Stimulated activated CD8-positive, alpha-beta memory T cell treated with anti-CD3 and anti-CD28 coated beads, Interleukin-4, amount 100 ng/mL, for 24 hours (primary cell): ENCODE data around the gene FRY.

Experiments used
- DNase-seq: peaks from one replicate; pipeline ENCODE4 v3.0.0-alpha.2; 2020; ENCODE audit warnings: low read depth

The FRY gene

DNA sequence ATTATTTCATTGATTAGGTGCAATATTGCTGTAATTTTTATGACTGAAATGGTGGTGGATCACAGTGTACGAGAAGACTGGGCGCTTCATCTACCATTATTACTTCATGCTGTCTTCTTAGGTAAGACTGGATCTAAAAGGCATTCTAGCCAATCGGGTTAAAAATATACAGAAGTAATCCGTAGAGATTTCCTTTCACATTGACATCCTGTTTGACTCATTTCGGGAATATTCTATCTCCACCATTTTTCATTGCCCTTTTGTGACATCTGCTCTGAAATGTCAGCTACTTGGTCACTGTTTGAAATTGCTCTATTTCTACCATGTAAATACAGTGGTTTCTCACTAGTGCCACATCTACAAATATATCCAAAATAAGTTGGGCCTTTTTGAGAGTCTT, 193.3 kb downstream of the FRY start:
- no peak for DNase-seq

DNA sequence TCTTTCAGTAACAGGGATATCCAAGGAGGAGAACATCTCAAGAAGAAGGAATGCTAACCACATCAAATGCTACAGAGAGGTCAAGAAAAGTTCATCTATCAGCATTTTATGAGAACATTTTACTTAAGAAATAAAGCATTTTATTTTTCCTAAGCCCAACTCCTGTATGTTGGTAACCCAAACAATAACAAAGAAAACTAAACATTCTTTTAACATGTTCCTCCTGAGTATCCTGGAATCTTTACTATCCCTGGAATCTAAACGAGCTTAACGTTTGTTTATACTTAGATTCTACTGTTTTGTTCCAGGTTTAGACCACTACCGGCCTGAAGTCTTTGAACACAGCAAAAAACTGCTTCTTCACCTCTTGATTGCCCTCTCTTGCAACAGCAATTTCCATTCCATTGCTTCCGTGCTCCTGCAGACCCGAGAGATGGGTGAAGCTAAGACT, 193.9 kb downstream of the FRY start:
- DNase-seq, result no peak

DNA sequence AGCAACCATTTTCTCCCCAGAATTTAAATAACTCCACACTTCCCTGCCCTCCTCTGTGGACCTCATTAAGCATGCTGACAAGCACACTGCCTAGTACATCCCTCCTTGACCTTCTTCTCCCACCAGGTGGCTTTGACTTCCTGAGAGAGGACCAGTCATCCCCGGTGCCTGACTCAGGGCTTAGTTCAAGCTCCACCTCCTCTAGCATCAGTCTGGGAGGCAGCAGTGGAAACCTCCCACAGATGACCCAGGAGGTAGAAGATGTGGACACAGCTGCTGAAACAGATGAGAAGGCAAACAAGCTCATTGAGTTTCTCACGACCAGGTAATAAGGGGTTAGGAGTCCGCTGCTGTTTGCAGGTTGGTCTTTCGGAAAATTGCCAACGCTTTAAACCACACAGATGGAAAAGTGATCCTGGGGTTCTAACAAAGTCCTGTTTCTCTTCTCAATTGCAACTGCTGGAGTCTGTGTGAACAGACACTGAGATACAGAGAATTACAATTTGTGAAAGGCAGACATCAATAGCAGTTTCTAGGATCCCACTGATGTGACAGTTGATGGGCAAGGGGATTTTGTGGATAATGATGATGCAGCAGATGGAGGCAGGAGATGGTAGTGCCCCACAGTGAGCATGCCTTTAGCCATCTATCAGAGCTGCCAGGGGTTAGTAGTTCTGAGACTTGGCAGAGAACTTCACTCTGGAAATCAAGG, 196.9 kb downstream of the FRY start:
- DNase-seq, result no peak

DNA sequence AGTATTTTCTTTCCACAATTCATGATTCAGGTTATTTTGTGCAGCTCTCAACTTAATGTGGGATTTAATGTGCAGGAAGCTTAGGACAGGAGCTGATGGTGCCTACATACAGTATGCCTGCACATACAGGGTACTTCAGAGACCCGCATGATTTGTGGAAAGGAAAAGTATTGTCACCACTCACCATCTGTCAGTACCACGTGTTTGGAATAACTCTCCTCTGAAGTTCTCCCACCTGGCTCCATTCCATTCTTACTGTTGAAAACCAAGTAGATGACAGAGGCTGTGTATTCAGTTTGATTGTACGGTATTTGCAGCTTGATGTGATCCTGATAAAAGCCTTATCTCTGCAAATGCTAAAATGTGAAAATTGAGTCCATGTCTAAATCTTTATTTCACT, 197.9 kb downstream of the FRY start:
- no peak for DNase-seq

DNA sequence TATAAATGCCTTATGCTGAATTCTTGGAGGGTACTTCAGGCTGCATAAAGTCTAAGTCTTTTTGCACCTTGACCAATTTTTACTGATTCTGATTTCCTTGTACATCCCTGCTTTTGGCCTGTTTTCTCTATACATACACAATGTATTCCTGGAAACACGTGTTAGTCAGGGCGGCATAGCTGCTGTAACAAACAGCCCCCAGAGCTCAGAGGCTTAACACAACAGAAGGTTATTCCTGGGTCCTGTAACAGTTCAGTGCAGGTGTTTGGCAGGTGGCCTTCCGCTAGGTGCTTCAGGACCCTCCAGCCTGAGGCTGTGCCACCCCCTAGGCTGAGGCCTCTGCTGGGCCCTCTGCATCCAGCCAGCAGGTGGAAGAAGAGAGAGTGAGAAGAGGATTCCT, 200.7 kb downstream of the FRY start:
- DNase-seq, result no peak

DNA sequence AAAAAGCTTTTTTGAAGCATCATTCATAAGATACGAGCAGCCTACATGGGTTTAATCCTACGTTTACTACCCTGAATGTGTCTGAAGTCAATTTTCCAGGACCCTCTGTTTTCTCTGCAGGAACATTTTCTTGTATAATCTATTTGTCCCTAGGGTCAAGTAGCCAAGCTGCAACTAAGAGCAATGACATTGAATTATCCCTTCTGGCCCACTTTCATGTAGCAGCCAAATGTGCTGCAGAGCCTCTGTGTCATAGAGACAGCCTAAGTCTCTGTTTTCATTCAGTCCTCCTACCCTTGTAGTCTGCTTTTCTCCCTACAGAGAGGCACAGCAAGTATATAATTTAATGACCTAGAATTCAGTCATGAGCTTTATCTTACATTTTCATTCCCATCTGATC, 201.5 kb downstream of the FRY start:
- DNase-seq, result no peak

DNA sequence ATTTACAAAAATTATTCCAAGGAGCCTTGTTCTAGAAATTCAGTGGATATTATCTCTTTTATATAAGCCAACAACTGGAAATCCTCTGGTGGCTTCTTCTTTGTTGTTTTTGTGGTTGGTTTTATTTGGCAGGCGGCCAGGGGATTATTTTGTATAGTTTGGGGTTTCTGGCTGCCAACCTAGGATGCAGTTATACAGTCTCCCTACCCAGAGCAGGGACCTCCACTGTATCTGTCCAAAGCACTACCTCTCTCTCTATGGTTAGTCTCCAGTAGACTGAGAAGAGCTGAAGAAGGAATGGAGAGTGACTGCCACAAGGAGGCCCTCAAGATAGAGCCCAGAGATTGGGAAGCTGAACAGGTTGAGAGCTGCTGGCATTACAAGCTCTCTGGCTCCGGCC, 203.3 kb downstream of the FRY start:
- no peak for DNase-seq

DNA sequence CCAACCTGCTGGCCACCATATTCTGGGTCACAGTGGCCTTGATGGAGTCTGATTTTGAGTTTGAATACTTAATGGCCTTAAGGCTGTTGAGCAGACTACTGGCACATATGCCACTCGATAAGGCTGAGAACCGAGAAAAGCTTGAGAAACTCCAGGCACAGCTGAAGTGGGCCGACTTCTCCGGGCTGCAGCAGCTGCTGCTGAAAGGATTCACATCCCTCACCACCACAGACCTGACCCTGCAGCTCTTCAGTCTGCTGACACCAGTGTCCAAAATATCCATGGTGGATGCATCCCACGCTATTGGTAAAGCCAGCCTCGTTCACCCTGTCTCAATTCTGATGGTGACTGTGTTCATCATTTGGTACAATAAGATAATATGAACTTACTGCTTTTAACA, 206.1 kb downstream of the FRY start:
- no peak for DNase-seq

DNA sequence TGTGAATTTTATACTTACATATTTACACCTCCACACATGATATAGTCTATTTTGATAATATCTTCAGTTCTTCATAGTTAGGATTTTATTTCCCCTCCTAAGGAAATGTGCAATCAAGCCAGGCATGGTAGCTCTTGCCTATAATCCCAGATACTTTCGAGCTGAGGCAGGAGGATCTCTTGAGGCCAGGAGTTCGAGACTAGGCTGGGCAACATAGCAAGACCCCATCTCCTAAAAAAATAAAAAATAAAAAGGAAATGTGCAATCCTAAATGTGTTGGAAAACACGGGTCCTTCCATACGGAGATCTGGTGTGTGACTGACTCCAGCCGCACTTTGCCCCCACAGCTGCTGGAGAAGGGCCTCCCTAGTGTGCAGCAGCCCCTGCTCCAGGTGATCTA, 212.1 kb downstream of the FRY start:
- DNase-seq, result no peak

DNA sequence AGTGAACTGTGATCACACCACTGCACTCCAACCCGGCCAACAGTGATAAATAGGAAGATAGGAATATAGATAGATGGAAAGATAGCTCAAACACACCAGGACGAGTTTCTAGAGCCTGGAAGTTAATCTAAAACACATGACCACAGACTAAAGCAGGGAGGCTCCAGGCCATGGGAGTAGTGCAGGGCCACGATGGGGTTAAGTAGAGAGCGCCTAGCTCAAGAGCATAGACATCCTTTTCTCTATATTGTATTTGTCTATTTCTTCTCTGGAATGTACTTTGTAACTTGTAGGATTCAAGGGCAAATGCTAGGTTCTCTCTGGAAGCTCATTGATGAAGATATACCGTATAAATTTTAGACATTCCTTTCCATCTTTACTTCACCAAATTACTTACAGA, 214.0 kb downstream of the FRY start:
- DNase-seq, result no peak

DNA sequence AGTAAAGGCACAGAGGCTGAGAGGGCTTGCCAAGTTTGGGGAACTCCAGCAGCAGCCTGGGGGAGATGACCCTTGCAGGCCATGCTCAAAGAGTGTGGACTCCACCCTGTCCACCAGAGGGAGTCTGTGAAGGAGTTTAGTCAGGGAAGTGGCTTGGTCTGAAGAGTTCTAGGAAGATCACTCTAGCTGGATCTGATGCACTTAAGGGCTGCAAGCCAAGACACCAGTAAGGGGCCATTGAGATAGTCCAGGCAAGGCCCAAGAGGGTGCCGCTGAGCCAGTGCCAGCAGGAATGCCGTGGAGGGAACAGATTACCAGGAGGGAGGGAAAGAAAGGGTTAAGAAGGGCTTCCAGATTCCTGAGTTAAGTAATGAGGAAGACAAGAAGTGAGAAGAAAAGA, 214.9 kb downstream of the FRY start:
- DNase-seq, result peak; percentile 21

DNA sequence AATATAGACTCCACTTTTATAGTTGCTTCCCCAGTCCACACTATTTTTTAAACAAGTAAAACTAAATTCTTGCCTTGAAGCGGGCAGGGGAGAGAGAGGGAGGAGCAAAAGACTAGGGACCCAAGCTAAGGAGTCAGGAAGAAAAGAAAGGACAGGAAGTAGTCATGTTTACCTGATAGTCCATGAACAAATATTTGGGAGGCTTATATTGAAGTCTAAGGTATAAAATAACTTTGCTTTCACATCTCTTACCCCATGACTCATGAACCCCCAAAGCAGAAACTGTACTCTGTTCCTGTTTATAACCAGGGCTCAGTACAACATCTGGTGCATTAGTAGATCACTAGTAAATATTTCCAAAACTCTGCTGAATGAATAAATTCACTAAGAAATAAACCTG, 216.3 kb downstream of the FRY start:
- no peak for DNase-seq

DNA sequence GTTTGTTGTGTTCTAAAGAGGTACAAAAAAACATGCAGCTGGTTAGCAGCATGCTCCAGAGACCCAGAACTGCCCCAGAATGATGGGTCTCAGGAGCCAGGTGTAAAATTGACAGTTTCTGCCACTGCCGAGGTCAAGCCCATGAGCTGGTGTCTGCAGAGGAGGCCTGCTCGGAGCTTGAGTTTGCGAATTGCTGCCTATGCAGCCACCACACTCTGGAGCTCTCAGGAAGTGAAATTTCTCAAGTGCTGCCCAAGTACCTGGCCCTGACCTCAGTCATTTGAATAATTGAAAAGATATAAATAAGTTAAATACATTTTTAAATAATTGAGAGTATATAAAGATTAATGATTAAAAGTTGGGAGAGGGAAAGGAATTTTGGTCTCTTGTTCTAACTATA, 217.2 kb downstream of the FRY start:
- DNase-seq, result no peak

DNA sequence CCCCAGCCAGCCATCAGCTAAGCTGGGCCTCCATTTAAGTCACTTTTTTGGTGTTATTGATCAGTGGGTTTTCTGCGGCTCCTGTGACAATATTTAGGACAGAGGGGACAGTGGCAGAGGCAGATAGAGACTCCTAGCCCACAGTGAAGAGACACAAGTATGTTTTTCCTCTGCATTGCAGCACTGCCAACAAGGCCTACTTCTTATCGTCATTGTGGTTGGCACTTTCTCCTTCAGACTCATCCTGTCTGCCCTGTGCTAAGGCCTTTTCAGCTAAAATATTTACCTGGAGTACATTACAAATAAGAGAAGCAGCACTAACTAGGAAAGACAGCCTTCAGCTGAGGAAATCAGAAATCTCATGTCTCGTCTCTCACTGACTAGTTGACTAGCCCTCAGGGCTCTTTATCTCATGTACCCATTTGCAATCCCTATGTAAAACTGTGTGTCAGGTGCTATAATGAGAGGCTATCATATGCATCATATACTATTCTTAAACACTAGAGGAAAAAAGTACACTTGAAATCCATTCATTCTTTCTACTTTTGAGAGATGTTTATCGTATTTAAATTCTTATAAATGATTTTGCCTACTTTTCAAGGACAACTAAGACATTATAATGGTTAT, 221.4 kb downstream of the FRY start:
- no peak for DNase-seq

DNA sequence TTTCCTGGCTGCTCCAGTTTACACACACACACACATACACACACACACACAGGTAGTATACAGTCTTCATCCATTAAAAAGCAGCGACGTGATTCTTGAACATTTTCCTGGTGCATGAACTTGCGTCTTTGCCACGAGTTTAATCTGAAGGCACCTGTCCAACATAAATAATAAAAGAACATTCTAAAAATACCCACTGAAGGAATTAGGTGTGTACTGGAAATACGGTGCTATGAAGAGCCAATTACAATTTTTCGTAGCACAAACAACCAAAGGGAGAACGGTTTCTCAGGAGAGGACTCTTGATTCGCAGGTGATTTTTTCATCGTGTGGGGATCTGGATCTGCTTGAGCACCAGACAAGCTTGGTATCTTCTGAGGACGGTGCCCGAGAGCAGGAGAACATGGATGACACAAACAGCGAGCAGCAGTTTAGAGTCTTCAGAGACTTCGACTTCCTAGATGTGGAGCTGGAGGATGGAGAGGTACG, 222.4 kb downstream of the FRY start:
- no peak for DNase-seq

DNA sequence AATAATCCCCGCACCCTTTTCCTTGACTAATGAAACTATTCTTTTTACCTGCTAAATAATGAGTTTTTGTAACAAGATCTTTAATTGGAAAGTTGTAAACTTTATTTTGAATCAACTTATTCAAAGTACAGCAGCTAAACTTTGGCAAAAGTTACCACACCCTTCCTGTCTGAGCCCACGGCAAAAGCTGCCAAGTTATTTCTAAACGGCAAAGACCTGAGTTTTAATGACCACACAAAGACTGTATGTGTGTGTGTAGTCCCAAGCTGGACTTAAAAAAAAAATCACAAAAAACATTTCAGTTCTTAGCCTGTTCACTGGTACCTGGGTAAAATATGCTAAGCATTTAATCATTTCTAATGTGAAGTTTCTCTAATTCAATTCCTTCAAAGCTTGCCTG, 222.8 kb downstream of the FRY start:
- DNase-seq, result no peak

DNA sequence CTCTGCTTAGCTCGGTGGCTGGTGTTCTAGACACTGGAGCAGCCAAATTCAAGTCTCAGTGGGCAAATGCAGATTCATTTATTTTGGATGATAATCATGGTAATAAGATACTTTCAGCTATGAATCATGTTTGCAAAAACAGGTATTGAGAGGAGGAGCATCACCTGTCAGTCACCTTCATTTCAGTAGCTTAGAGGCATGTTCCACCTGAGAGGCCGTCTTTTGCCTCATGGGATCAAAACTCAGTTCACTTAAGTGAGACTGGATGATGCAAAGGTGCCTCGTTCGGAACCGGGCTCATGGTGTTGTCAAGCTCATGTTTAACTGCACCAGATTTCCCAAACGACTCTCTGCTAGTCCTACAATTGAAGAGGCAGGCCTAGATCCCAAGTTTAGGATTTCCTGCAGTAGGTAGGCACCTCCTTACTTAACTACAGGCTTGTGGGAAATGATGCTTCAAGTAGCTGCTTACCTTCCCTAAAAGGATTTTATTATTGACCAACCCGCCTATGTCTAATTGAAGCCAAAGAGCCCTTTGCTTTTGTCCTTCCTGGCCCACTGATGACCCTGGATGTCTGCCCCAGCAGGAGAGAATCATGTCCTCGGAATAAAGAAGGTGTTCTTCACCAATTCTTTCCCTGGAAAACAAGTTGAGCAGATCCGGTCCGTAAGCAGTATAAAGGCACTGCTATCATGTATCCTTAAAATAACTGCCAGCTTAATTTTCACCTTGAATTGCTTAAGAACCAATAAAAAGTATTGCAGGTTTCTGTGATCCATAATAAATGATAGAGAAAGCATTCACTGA, 223.5 kb downstream of the FRY start:
- no peak for DNase-seq

DNA sequence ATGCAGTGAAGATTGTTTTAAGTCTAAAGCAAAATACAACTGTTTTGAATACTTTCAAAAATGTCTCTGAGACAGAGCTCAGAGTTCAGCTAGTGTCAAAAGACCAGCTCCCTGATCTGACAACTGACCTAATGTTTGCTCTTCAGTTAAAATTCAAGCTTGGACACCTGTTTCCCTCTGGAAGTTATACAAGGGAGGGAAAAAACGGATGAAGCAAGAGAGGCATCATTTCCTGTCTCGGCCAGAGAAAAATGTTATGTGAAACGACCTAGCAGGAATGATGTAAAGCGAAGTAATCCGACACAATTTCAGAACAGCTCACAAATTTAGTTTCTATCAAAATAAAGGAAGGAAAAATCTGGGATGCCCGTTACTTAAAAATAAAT, 224.1 kb downstream of the FRY start:
- no peak for DNase-seq

DNA sequence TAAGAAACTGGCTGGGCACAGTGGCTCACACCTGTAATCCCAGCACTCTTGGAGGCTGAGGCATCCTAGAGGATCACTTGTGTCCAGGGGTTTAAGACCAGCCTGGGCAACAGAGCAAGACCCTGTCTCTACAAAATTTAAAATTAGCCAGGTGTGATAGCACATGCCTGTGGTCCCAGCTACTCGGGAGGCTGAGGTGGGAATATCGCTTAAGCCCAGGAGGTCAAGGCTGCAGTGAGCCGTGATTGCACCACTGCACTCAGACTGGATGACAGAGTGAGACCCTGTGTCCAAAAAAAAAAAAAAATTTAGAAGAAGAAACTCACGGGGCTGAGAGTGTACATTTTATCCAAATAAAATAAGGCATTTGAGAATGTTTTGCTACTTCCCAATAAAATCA, 224.7 kb downstream of the FRY start:
- no peak for DNase-seq

DNA sequence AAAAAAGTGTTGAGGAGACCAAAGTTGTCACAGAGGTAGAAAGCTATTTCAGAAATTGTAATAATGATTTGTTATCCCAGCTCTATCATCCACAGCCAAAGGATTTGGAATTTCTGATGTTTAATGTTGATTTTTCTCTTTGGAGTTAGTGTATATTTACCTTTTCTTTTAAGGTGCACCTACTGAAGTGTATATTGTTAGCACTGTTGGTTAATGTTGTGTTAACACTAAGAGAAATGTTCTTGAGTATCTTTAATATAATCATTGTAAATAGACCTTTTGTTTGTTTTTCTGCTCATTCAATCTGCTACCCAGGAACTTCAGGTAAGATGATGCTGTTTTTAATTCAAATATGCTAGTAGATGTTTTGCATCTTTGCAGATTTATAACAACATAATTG, 226.1 kb downstream of the FRY start:
- no peak for DNase-seq

DNA sequence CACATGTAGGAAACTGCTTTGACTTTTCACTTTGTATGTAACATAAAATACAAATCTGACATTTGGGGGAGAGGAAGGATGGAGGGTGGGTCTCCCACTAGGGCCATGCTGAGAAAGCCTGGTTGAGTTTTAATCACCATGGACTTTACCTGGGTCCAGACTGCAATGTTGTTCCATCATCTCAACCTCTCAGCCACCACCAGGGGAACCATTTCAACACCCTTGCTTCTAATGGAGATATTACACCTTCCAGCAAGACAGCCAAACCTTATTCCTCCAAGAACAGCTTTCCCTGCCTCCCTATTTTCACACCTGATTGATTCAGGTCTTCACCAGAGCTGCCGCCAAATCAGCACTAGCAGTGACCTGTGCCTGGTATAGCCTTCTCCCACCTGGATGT, 227.5 kb downstream of the FRY start:
- DNase-seq, result no peak

DNA sequence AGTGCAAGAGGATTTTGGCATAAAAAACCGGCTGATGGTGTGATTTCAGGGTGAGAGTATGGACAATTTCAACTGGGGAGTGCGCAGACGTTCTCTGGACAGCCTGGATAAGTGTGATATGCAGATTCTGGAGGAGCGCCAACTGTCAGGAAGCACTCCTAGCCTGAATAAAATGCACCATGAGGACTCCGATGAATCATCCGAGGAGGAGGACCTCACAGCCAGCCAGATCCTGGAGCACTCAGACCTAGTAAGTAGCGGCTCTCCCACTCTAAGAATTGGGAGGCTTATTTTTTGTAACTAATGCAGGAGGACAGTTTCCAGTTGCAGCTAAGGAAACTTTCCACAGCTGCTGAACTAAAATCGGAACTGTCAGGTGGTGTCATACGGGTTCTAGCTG, 230.0 kb downstream of the FRY start:
- DNase-seq, result no peak

DNA sequence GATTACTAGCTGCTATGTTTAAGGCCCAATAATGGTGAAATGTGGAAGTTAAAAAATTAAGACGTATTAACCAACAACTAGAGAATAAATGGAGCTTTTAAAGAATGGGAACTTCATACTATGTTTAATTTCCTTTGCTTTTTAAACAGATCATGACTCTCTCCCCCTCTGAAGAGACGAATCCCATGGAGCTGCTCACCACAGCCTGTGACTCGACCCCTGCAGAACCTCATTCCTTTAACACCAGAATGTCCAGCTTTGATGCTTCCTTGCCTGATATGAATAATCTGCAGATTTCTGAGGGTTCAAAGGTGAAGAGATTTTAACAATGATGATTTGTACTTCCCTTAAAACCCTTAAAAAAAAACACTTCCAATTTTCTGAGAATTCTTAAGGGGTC, 230.6 kb downstream of the FRY start:
- DNase-seq, result no peak
